SH-SY5Y (cell line): ENCODE measurements around the gene ZNF280A.

Experiments
- GATA2 ChIP-seq: IDR thresholded peaks from 2 replicates; pipeline ENCODE4 v1.6.1; 2011; ENCODE audit warnings: mild to moderate bottlenecking, low read depth, low read length
- GATA3 ChIP-seq: IDR thresholded peaks from 2 replicates; pipeline ENCODE4 v1.6.1; 2011; ENCODE audit warnings: low read depth, mild to moderate bottlenecking, low read length, moderate library complexity

- TF ChIP-seq GATA3, result no peak
- no peak for TF ChIP-seq GATA2
These were observed 36.5 kb upstream of the ZNF280A start for GRCh38 chr22:22556578-22556977.
